Thyroid gland (tissue), 4 donors: ENCODE data around the gene PLA2G2C.

Experiments
- CTCF ChIP-seq, 6 experiments: fragments of 200-600 bp in 3 of 6; fragments of 450-650 bp in 3 of 6; sonication (generic) in 3 of 6; IDR thresholded peaks; one replicate each; pipeline ENCODE4 v1.5.1; 2016 to 2019; ENCODE audit warnings: antibody characterized with exemption in 6 of 6, mild to moderate bottlenecking in 2 of 6, inconsistent platforms in 1 of 6, moderate library complexity in 1 of 6
- POLR2A ChIP-seq, 2 donors: fragments of 450-650 bp; IDR thresholded peaks; one replicate each; pipeline ENCODE4 v1.6.1; 2017; ENCODE audit warnings: antibody characterized with exemption in 2 of 2, mild to moderate bottlenecking in 2 of 2, moderate library complexity in 1 of 2

- TF ChIP-seq CTCF (IDR thresholded peaks at IDR 0.05) (no peak), POLR2A (IDR thresholded peaks at IDR 0.05) (no peak)
These were observed 37.5 kb upstream of the PLA2G2C start for GRCh38 chr1:20223551-20224419.
